Spleen (tissue), 7 donors: ENCODE results near the gene LONRF3.

Experiments used
- CTCF ChIP-seq, 11 experiments: fragments of 200-600 bp in 7 of 11; fragments of 450-650 bp in 4 of 11; sonication (generic) in 4 of 11; IDR thresholded peaks in 8 of 11; conservative IDR thresholded peaks in 3 of 11; 1 replicate in 7 of 11; 2 replicates in 4 of 11; pipeline versions ENCODE4 v1.4.0 to v1.8.0; 2016 to 2021; ENCODE audit warnings: antibody characterized with exemption in 11 of 11, inconsistent platforms in 4 of 11, mild to moderate bottlenecking in 1 of 11
- POLR2AphosphoS5 ChIP-seq, 3 donors: sonication (generic); formaldehyde crosslinking; IDR thresholded peaks; one replicate each; pipeline ENCODE4 v1.5.1; 2017; ENCODE audit warnings: antibody characterized with exemption in 3 of 3
- donor health status: DM: no; HTN: no; CAD: no; lungs with moderate emphysema.
- donor health status: DM: no; HTN: no; CAD: no.
- donor health status: DM: no; HTN: no; CAD: no.

- TF ChIP-seq CTCF (IDR thresholded peaks at IDR 0.05 in 8 of 11, conservative IDR thresholded peaks at IDR 0.05 in 3 of 11) (no peak), POLR2AphosphoS5 (IDR thresholded peaks at IDR 0.05) (no peak)
Measured at GRCh38 chrX:118988911-118989310, 14.5 kb downstream of the LONRF3 start.
